Adipose tissue (tissue), 3 donors: ENCODE data around the gene EPHX1. TPM values are rescaled to one million over a fixed set of nuclear protein-coding genes. Genes with fewer than 3 reads are reported as not detected.
A peak's percentile ranks its signal among the peaks of the same experiment; 100 is the strongest.

ENCODE experiments used
- H3K27ac ChIP-seq: one replicate; pipeline ENCODE4 v1.5.1; 2013; ENCODE audit warnings: low read depth, low read length
- WGBS, 3 donors: extraction: QIAGEN DNeasy Blood & Tissue Kit; methylation state at CpG; one replicate each; pipeline ENCODE4 v1.1.7; 2013; 5-methylcytosine and 5-hydroxymethylcytosine counted together
- polyA plus RNA-seq, 3 donors: library from polyadenylated mRNA; stranded (reverse); fragments of 200-250 nt; gene quantifications; one replicate each; pipeline ENCODE4 v1.2.3, GENCODE V29; 2013
- donor health status: healthy with polysubstance abuse.
- donor health status: Bipolar disorder and iron deficiency.
- donor health status: healthy.

The EPHX1 gene
- polyA plus RNA-seq, 3 donors, result 107 to 156 (median 146) TPM

GRCh38 chr1:225868631-225869330 is 58.9 kb downstream of the EPHX1 start:
- no peak overlapping the region for H3K27ac ChIP-seq
- 88 to 93% (median 92%) methylated on average over 8 of the region's 8 CpGs for WGBS, 3 donors

DNA sequence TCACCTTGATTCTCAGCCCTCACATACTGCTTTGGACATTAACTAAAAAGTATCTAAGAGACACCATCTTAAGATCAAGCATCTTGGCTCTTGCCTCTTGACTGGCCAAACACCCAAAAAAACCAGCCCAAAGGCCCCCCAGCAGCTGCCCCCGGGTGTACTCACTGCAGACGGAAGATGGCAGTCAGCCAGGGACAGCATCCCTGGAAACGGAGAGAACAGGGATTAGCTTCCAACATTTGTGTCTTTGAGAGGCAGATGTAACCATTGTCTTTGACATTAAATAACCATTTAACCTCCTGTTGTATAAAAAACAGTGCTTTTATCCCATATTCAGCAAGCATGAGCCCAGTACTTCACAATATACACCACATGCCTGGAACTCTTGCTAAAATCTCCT is 61.0 kb downstream of the EPHX1 start:
- H3K27ac ChIP-seq, result no peak overlapping the region
- WGBS, 3 donors, result 60 to 72% (median 69%) methylated on average over 3 of the region's 3 CpGs

GRCh38 chr1:225871359-225872074 is 61.6 kb downstream of the EPHX1 start:
- 58 to 79% (median 78%) methylated on average over 11 of the region's 11 CpGs for WGBS, 3 donors
- H3K27ac ChIP-seq, result no peak overlapping the region

DNA sequence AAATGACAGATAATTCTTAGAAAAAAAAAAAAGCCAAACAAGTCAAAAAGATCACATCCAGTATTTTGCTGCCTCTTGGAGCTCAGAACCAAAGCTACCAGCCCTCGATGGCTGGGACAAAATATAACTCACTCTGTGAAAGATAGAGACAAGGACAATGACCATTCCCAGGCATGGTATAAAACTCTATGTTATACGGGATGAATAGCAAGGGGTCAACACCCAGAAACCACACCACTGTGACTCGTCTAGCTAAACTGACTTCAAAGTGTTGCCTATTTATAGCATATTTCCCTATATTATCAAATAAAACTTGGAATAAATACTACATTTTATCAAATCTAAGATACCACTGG is 62.1 kb downstream of the EPHX1 start:
- 67 to 81% (median 81%) methylated on average over 3 of the region's 3 CpGs for WGBS, 3 donors

GRCh38 chr1:225873281-225873850 is 63.4 kb downstream of the EPHX1 start:
- WGBS, 3 donors, result 80 to 85% (median 83%) methylated on average over 10 of the region's 10 CpGs
- no peak overlapping the region for H3K27ac ChIP-seq

More for the DNA sequence above, 62.1 kb downstream of the EPHX1 start:
- no peak overlapping the region for H3K27ac ChIP-seq

GRCh38 chr1:225874431-225874830 is 64.5 kb downstream of the EPHX1 start:
- no peak overlapping the region for H3K27ac ChIP-seq
- 90 to 98% (median 94%) methylated on average over 11 of the region's 11 CpGs for WGBS, 3 donors

GRCh38 chr1:225875044-225875815 is 65.3 kb downstream of the EPHX1 start:
- 61 to 91% (median 87%) methylated on average over 12 of the region's 12 CpGs for WGBS, 3 donors
- no peak overlapping the region for H3K27ac ChIP-seq

DNA sequence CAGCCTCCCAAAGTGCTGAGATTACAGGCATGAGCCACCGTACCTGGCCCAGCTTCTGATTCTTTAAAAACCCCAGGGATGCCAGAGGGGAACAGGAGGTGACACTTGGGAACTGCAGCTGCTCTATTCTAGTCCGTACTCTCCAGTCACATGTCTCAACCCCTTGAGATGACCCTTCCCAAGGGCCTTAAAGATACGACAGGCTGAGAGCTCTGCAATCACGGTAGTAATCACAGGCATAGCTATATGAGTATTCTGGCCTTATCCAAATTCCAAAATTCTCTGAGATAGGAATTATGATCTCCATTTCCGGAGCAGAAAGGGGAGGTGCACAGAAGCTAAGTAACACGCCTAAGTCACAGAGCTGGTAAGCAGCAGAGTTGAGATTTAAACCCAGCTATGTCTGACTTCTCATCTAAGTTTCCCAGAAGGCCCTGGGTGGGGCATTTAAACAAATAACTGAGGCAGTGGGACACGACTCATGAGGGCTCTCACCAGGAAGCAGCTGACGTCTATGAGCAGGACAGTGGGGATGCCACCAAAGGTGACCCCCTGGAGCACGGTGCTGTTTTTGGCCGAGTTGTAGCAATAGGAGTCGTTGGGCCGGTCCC is 67.1 kb downstream of the EPHX1 start:
- H3K27ac ChIP-seq, result no peak overlapping the region

DNA sequence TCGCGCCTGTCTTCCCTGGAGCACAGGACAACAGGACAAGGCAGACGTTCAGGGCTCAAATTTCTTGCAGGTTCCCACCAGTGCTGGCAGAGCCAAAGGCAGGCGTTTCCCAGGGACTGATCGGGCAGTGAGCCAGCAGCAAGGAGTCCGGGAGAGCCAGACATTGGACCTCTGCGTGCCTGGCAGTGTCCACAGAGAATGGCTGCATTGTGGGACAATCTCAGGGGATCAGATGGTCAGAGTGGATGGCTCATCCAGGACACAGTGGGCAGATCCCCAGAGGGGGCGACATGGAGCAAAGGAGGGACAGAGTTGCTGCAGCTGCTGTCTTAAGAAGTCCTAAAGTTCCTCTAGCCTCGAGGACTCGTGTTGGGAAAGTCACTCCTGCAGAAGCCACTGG is 67.7 kb downstream of the EPHX1 start:
- no peak overlapping the region for H3K27ac ChIP-seq
- 30 to 47% (median 46%) methylated on average over 10 of the region's 10 CpGs for WGBS, 3 donors

More for the DNA sequence above, 67.1 kb downstream of the EPHX1 start:
- WGBS, 3 donors, result 68 to 81% (median 69%) methylated on average over 12 of the region's 12 CpGs

- WGBS, 3 donors, result 58 to 77% (median 70%) methylated on average over 4 of the region's 4 CpGs
- H3K27ac ChIP-seq, result no peak overlapping the region
Observed at GRCh38 chr1:225878282-225878681, 68.4 kb downstream of the EPHX1 start.

- WGBS, 3 donors, result 27 to 59% (median 56%) methylated on average over 6 to 8 of the region's 8 CpGs
- no peak overlapping the region for H3K27ac ChIP-seq
Observed at GRCh38 chr1:225879521-225880221, 69.7 kb downstream of the EPHX1 start.

- 5 to 70% (median 61%) methylated on average over 2 of the region's 2 CpGs for WGBS, 3 donors
- H3K27ac ChIP-seq, result no peak overlapping the region
Observed at GRCh38 chr1:225880222-225880588, 70.3 kb downstream of the EPHX1 start.

GRCh38 chr1:225880636-225881035 is 70.7 kb downstream of the EPHX1 start:
- H3K27ac ChIP-seq, result no peak overlapping the region
- WGBS, 3 donors, result 31 to 62% (median 58%) methylated on average over 5 of the region's 5 CpGs

DNA sequence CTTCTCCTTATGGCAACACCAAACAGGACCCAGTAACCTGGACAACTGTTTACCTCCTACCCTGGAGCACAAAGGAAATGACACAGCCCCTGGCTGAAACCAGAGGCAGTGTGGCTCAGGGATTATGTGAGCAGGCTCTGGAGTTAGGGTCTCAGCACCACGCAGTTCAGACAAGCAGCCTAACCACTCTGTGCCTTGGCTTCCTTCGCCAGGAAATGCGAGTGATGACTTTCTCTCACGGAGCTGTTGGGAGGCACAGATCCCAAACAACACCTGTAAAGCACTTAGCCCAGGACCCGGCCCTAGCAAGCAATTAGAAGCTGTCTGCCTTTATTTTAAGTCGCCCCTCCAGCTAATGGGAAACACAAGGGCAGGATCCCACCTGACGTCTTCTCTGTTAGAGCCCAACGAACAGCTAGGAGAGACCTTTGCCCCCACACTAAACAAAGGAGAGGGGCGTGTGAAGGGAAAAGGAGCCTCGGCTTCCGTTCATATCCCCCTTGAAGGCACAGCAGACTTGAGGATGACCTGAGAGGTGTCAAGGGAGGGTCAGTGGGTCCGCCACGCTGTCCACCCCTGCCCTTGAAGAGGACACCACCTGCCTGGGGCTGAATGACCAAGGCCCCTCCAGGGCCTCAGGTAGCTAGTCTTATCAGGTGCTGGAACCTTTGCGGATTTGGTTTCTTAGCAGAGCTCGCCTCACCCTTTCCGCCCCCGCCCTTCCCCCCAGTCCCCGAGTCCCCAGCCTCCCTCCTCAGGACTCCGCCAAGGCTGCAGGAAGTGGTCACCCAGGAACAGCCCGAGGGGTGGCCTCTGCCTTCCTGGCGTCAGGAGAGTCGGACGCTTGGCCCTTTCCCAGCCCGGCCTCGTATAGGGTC is 71.4 kb downstream of the EPHX1 start:
- 5 to 11% (median 11%) methylated on average over 25 of the region's 25 CpGs for WGBS, 3 donors

DNA sequence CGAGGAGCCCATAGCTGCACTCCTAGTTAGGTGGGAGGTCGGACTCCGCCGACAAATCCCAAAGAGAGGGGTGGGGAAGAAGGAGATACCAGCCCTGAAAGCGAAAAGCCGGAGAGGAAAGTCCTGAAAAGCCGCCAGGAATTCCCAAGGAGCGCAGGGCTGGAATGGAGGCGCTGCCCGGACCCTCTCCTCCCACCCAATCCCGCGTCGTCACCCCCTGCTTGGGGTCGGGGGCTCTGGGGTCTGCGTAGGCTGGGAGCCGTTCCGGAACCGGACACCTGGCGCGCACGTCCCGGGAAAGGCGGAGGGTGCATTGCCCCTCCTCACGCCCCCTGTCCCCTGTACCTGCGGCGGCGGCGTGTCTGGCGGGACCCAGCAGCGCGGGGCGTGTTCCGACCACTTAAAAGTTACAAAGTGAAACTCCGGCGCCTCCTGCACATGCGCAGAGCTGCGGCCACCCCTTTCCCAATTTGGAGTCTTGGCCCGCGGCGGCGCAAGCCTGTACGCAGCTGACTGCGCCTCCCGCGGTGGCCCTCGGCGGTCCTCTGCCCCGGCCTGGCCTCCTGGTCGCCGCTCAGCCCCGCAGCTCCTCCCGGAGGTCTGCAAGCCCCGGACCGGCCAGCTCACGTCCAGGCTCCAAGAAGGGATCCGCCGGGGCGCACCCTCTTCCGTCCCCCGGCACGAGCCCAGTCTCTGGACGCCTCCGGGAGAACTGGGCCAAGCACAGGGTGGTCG is 72.2 kb downstream of the EPHX1 start, which contains the start of gene TMEM63A:
TSS of gene TMEM63A (minus strand) at position 422 of the 735 bp plus-strand sequence. CDS start 4,800 bp downstream, outside the sequence.
- WGBS, 3 donors, result 0 to 1% (median 0%) methylated on average over 56 to 64 of the region's 64 CpGs
- peak within 1 kb of the TSS; percentile 29 for H3K27ac ChIP-seq

More for the DNA sequence above, 71.4 kb downstream of the EPHX1 start:
- H3K27ac ChIP-seq, result peak overlapping the region; percentile 29
